ENCODE data around the gene G6PC1.
"Not testable (repeated sequence)": the region's sequence is repeated elsewhere in the genome, so short reads cannot be mapped to it uniquely, and the experiment has no call there.

G6PC1 gene

DNA sequence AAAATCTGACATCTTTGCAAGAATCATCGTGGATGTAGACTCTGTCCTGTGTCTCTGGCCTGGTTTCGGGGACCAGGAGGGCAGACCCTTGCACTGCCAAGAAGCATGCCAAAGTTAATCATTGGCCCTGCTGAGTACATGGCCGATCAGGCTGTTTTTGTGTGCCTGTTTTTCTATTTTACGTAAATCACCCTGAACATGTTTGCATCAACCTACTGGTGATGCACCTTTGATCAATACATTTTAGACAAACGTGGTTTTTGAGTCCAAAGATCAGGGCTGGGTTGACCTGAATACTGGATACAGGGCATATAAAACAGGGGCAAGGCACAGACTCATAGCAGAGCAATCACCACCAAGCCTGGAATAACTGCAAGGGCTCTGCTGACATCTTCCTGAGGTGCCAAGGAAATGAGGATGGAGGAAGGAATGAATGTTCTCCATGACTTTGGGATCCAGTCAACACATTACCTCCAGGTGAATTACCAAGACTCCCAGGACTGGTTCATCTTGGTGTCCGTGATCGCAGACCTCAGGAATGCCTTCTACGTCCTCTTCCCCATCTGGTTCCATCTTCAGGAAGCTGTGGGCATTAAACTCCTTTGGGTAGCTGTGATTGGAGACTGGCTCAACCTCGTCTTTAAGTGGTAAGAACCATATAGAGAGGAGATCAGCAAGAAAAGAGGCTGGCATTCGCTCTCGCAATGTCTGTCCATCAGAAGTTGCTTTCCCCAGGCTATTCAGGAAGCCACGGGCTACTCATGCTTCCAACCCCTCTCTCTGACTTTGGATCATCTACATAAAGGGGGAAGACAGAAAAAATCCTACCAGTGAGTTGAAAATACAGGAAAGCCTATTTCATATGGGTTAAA lies at the start of gene G6PC1:
G6PC1 (plus strand) TSS at position 340 of the 872 bp plus-strand sequence; CDS start at position 418, 78 bp downstream.
- DNase-seq, result no peak

DNA sequence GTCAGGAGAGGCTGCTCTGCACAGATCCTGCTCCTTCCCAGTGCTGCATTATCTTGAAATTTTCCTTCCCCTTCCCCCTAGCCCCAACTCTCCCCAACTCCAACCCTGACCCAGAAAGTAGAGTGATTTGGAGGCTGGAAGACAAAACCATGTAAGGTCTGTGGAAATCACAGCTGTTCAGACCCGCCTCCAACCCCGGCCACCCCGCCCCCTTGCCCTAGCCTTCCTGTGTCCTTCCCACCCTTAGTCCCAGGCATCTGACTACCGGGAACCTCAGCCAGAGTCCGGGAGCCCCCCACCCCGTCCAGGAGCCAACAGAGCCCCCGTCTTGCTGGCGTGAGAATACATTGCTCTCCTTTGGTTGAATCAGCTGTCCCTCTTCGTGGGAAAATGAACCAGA lies 49.6 kb upstream of the G6PC1 start, which contains the start of gene AOC3:
AOC3 (plus strand) TSS at position 246 of the 400 bp plus-strand sequence; CDS start at position 391, 145 bp downstream.
- DNase-seq, result peak; percentile 9

DNA sequence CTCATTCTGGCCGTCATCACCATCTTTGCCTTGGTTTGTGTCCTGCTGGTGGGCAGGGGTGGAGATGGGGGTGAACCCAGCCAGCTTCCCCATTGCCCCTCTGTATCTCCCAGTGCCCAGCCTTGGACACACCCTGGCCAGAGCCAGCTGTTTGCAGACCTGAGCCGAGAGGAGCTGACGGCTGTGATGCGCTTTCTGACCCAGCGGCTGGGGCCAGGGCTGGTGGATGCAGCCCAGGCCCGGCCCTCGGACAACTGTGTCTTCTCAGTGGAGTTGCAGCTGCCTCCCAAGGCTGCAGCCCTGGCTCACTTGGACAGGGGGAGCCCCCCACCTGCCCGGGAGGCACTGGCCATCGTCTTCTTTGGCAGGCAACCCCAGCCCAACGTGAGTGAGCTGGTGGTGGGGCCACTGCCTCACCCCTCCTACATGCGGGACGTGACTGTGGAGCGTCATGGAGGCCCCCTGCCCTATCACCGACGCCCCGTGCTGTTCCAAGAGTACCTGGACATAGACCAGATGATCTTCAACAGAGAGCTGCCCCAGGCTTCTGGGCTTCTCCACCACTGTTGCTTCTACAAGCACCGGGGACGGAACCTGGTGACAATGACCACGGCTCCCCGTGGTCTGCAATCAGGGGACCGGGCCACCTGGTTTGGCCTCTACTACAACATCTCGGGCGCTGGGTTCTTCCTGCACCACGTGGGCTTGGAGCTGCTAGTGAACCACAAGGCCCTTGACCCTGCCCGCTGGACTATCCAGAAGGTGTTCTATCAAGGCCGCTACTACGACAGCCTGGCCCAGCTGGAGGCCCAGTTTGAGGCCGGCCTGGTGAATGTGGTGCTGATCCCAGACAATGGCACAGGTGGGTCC lies 49.0 kb upstream of the G6PC1 start:
- DNase-seq, result not testable (repeated sequence)

DNA sequence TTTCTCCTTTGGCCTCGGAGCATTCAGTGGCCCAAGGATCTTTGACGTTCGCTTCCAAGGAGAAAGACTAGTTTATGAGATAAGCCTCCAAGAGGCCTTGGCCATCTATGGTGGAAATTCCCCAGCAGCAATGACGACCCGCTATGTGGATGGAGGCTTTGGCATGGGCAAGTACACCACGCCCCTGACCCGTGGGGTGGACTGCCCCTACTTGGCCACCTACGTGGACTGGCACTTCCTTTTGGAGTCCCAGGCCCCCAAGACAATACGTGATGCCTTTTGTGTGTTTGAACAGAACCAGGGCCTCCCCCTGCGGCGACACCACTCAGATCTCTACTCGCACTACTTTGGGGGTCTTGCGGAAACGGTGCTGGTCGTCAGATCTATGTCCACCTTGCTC lies 48.2 kb upstream of the G6PC1 start:
- DNase-seq, result no peak

DNA sequence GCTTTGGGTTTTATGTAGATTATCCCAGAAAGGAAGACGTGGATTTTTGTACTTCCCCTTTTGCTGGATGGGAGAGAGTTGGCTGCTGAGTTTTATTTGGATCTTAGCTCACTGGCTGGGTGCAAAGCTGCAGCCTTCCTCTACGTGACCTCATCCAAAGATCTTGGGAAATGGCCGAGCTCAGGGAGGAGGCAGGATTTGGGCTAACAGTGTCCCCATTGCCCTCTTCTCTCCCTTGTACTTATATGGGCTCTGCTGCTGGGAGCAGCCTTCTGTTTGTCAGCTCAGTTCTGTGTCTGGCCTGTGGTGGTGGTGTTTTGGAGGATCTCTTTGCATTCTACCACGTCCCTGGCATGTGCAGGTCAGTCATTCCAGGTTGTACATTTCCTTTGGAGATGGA lies 47.6 kb upstream of the G6PC1 start:
- no peak for DNase-seq

DNA sequence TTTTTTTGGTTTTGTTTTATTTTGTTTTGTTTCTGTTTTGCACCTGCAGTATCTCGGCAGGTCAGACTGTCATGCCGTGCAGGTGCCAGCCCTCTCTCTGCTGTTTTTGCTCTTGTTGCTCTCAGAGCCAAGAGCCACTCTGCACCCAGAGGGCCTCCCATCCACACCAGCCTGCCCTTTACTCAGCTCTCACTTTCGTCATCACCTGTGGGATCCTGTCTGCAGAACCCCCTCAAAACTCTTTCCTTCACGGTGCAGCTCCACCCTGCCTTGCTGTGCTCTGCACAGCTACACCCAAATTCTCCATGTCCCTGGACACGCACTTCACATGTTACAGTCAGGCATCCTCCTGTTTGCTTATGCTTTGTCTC lies 47.0 kb upstream of the G6PC1 start:
- DNase-seq, result no peak

DNA sequence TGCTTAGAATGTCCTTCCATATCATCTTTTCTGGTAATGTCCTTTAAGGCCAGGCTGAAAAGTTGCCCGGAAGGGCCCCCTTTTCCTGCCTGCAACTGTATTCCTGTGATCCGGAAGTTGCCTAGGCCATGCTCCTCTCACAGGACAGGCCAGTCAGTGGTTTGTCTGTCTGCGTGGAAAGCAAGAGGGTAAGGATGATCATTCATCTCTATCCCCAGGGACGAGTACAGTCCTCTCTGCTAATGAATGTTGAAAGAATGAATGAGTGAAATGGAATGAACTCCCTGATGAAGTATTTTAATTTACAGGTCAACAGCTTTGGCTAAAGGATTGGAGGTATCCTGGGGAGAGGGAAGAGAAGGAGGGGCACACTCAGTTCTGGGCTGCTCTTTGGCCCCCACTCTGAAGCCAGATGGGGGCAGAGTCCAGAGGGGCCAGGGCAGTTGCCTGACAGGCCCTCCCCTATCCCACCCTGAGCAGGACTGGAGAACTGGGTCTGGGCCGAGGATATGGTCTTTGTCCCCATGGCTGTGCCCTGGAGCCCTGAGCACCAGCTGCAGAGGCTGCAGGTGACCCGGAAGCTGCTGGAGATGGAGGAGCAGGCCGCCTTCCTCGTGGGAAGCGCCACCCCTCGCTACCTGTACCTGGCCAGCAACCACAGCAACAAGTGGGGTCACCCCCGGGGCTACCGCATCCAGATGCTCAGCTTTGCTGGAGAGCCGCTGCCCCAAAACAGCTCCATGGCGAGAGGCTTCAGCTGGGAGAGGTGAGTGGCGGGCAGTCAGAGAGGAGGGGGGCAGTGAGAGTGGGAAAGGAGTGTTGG lies 46.4 kb upstream of the G6PC1 start:
- DNase-seq, result no peak

DNA sequence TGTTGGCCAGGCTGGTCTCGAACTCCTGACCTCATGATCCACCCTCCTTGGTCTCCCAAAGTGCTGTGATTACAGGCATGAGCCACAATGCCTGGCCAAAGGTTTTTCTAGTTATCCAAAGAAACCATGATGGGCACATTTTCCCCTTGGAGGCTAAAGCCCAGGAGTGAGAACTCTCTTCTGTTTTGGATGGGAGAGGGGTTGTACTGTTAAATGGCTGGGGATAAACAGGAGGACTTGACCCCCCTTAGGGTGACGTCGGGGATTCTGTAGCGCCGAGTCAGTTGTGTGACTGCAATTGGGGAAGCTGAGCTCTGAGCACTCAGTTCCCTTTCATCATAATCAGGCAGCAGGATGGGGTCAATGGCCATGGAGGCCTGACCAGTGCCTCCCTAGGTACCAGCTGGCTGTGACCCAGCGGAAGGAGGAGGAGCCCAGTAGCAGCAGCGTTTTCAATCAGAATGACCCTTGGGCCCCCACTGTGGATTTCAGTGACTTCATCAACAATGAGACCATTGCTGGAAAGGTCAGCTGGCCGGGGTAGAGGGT lies 45.5 kb upstream of the G6PC1 start:
- DNase-seq, result no peak

DNA sequence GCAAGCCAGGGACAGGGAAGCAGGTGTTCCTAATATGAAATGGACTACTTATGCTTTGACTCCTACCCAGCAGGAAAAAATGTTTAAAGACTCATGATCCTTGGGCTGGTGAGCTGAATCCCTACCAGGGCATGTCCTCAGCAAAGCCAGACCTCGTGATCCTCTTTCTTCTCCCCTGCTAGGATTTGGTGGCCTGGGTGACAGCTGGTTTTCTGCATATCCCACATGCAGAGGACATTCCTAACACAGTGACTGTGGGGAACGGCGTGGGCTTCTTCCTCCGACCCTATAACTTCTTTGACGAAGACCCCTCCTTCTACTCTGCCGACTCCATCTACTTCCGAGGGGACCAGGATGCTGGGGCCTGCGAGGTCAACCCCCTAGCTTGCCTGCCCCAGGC lies 44.5 kb upstream of the G6PC1 start:
- DNase-seq, result not testable (repeated sequence)

DNA sequence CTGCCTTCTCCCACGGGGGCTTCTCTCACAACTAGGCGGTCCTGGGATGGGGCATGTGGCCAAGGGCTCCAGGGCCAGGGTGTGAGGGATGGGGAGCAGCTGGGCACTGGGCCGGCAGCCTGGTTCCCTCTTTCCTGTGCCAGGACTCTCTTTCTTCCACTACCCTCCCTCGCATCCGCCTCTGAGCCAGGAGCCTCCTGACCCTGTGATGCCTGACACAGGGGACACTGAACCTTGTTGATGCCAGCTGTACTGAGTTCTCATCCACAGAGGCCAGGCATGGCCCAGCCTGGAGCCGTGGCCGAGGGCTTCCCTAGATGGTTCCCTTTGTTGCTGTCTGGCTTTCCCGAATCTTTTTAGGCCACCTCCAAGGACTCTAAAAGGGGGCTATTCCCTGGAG lies 44.1 kb upstream of the G6PC1 start:
- not testable (repeated sequence) for DNase-seq

DNA sequence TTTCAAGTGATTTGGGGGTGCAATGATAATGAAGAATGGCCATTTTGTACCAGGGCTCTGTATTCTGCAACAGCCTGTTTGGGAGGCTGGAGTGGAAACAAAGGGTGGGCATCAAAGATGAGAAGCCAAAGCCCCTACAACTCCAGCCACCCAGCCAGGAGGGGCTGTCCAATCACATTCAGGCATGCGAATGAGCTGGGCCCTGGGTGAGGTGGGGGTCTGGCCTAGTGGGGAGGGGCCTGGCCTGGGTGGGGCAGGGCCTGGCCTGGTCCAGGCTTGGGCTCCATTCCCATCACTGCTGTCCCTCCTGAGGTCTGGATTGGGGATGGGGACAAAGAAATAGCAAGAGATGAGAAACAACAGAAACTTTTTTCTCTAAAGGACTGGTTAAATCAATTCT lies 43.2 kb upstream of the G6PC1 start:
- no peak for DNase-seq

DNA sequence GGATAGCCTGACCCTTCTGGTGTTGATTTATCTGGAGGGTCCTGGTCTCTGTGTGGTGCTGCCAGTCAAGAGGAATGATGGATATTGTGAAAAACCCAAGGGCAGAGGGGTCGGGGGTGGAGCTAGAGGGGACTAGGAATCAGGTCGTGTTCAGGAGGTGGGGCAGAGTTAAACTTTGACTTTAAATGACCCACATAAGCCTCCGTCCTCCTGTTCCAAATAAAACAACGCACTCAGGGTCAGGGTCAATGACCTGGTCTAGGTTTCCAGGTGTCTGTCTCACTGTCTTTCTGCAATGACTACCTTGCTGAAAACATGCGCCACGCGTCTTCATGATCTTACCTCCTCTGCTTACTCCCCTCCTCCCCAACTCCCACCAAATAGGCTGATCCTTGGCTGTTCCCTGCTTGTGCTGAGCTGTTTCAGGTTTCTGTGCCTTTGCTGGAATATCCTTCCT lies 34.9 kb upstream of the G6PC1 start:
- DNase-seq, result no peak

DNA sequence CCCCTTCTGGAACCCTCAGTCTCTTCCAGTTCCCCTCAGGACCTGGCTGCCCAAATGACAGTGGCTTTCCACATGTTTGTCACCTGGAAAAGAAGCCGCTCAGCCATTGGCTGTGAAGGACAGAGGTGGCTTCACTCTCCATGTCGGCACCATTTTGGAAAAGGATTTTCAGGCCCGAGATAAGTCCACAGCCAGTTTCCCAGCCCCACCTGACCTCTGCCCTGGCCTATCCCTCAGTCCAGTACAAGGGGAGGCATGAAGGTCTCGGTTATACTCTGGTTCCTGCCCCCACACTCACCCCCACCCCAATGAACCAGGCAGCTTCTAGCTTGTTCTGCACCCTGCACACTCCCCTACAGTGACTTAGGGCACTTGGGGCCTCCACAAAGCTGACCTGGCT lies 34.4 kb upstream of the G6PC1 start:
- DNase-seq, result no peak

DNA sequence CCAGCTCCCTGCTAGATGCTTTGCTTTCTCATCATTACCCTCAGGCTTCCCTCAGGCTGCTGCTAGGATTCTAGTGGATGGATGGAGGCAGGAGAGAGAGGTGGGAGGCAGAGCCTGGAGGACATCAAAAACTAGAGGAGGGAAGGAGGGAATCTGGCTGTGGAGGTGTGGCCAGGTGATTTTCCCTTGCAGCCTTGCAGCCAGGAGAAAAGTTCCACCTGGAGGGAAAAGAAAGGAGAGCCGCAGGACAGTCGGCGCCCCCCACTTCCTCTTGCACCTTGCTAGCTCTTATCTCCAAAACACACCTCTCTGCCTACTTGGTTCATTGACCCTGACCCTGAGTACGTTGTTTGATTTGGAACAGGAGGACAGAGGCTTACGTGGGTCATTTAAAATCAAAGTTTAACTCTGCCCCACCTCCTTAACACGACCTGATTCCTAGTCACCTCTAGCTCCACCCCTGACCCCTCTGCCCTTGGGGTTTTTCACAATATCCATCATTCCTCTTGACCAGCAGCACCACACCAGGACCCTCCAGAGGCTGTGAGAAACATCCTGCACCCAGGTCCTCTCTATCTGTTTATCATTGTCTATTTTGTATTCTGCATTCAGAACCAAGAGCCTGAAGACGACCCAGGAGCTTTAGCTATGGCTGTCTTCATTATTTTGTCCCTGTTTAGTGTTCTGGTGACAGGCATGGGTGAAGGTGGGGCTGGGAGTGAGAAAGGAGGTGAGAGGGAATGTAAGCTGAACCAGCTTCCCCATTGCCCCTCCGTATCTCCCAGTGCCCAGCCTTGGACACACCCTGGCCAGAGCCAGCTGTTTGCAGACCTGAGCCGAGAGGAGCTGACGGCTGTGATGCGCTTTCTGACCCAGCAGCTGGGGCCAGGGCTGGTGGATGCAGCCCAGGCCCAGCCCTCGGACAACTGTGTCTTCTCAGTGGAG lies 33.7 kb upstream of the G6PC1 start:
- no peak for DNase-seq

DNA sequence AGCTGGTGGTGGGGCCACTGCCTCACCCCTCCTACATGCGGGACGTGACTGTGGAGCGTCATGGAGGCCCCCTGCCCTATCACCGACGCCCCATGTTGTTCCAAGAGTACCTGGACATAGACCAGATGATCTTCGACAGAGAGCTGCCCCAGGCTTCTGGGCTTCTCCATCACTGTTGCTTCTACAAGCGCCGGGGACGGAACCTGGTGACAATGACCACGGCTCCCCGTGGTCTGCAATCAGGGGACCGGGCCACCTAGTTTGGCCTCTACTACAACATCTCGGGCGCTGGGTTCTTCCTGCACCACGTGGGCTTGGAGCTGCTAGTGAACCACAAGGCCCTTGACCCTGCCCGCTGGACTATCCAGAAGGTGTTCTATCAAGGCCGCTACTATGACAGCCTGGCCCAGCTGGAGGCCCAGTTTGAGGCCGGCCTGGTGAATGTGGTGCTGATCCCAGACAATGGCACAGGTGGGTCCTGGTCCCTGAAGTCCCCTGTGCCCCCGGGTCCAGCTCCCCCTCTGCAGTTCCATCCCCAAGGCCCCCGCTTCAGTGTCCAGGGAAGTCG lies 32.8 kb upstream of the G6PC1 start:
- DNase-seq, result not testable (repeated sequence)

DNA sequence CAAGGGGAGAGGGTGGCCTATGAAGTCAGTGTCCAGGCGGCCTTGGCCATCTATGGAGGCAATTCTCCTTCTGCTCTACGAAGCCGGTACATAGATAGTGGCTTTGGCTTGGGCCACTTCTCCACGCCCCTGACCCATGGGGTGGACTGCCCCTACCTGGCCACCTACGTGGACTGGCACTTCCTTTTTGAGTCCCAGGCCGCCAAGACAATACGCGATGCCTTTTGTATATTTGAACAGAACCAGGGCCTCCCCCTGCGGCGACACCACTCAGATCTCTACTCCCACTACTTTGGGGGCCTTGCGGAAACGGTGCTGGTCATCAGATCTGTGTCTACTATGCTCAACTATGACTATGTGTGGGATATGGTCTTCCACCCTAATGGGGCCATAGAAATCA lies 32.3 kb upstream of the G6PC1 start:
- DNase-seq, result no peak

DNA sequence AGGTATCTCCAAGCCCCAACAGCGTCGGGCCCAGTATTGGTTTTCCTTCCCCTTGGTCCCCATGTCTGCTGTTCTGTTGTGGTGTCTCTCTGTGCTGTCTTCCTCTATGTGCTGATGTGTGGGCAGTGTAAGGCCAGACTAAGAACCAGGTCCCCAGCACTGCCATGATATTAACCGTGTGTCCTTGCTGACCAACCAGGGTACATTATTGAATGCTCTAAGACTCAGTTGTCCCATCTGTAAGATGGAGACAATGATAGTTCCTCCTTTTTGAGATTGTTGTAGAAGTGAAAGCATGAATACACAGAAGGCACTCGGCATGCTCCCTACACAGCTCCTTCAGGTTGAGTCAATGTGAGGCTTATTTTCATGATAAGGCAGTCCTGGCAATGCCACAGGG lies 29.0 kb upstream of the G6PC1 start:
- DNase-seq, result no peak

DNA sequence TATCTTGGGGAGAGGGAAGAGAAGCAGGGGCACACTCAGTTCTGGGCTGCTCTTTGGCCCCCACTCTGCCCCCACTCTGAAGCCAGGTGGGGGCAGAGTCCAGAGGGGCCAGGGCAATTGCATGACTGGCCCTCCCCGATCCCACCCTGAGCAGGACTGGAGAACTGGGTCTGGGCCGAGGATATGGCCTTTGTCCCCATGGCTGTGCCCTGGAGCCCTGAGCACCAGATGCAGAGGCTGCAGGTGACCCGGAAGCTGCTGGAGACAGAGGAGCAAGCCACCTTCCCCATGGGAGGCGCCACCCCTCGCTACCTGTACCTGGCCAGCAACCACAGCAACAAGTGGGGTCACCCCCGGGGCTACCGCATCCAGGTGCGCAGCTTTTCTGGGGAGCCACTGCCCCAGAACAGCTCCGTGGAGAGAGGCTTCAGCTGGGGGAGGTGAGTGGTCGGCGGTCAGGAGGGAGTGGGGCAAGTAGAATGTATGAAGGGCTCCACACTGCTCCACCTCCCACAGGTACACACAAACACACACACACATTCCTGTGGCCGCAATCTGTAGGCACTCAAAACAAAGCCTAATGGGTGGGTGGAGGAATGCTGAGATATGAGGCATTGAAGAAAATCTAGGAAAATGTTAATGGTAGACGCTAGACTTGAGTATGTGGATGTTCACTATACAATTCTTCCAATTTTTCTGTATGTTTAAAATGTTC lies 28.2 kb upstream of the G6PC1 start:
- no peak for DNase-seq

DNA sequence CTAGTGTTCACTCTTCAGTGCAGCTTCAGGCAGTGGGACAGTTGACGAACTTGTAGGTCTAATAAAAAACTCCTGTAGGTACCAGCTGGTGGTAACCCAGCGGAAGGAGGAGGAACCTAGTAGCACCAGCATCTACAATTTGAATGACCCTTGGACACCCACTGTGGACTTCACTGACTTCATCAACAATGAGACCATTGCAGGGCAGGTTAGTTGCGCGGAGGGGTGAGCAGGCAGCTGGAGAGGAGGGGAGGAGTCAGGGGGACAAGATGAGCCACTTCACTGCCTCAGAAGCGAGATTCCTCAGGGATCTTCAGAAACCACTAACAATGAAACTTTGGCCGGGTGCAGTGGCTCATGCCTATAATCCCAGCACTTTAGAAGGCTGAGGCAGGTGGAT lies 27.3 kb upstream of the G6PC1 start:
- DNase-seq, result no peak
